Immature natural killer cell (primary cell): ENCODE measurements around the gene TMEM171. TPM values are rescaled to one million over a fixed set of nuclear protein-coding genes. Genes with fewer than 3 reads are reported as not detected.

Experiments used
- DNase-seq, 3 donors: peaks; one replicate each; pipeline ENCODE4 v3.0.0; 2022; ENCODE audit warnings: mixed read lengths in 1 of 3
- H3K27ac Mint-ChIP-seq, 6 donors: one replicate each; pipeline ENCODE4 v1.8.0; 2020; ENCODE audit warnings: mixed read lengths in 6 of 6, mild to moderate bottlenecking in 5 of 6, inconsistent platforms in 4 of 6, moderate library complexity in 3 of 6
- H3K27me3 Mint-ChIP-seq, 3 donors: one replicate each; pipeline ENCODE4 v1.8.0; 2020 to 2021; ENCODE audit warnings: low read depth in 3 of 3, mild to moderate bottlenecking in 3 of 3, mixed read lengths in 3 of 3, moderate library complexity in 3 of 3, inconsistent platforms in 1 of 3
- H3K36me3 Mint-ChIP-seq, 3 donors: one replicate each; pipeline ENCODE4 v1.8.0; 2020; ENCODE audit warnings: mixed read lengths in 3 of 3, inconsistent platforms in 2 of 3, mild to moderate bottlenecking in 2 of 3
- H3K4me1 Mint-ChIP-seq, 2 donors: one replicate each; pipeline ENCODE4 v1.8.0; 2020; ENCODE audit warnings: inconsistent platforms in 2 of 2, mild to moderate bottlenecking in 2 of 2, mixed read lengths in 2 of 2, moderate library complexity in 1 of 2
- H3K4me3 Mint-ChIP-seq, 5 donors: one replicate each; pipeline ENCODE4 v1.8.0; 2020; ENCODE audit warnings: mild to moderate bottlenecking in 5 of 5, mixed read lengths in 5 of 5, inconsistent platforms in 3 of 5, moderate library complexity in 3 of 5
- H3K9me3 Mint-ChIP-seq, 6 donors: one replicate each; pipeline ENCODE4 v1.8.0; 2020; ENCODE audit warnings: mild to moderate bottlenecking in 6 of 6, mixed read lengths in 6 of 6, inconsistent platforms in 4 of 6, moderate library complexity in 3 of 6
- polyA plus RNA-seq, 3 donors: library from polyadenylated mRNA; unstranded; fragments of 300-500 nt; fragmentation: Illumina TruSeq; gene quantifications; one replicate each; pipeline ENCODE4 v1.2.3, GENCODE V29; 2021

Gene TMEM171
- 1 to 10 TPM in 2 of 3 donors, not detected in 1; 3.5 TPM for polyA plus RNA-seq

GRCh38 chr5:73120222-73121118, at the start of gene TMEM171:
Gene TMEM171 (plus strand): TSS chr5:73120575. CDS start chr5:73123374, 2,799 bp downstream.
- Mint-ChIP-seq H3K27ac (no peak within 1 kb of the TSS), H3K4me3 (peak within 1 kb of the TSS; percentile 70 to 82 (median 74)), H3K4me1 (peaks cover 40 to 48% of the 10 kb centered on the region in 2 donors), H3K36me3 (no peaks in the 10 kb centered on the region), H3K27me3 (peaks cover 10 to 25% (median 12%) of the 10 kb centered on the region in 3 donors), H3K9me3 (no peaks in the 10 kb centered on the region)
- DNase-seq: peak in 2 of 3 donors; percentile 8 to 20

GRCh38 chr5:73081093-73081492, 39.3 kb upstream of the TMEM171 start:
- no peaks in the 10 kb centered on the region for H3K9me3 Mint-ChIP-seq
- H3K36me3 Mint-ChIP-seq: peaks cover 11 to 14% (median 12%) of the 10 kb centered on the region in 3 donors
- no peak overlapping the region for H3K4me3 Mint-ChIP-seq
- no peaks in the 10 kb centered on the region for H3K4me1 Mint-ChIP-seq
- peak overlapping the region in 1 of 6 donors; percentile 34 for H3K27ac Mint-ChIP-seq
- no peak for DNase-seq
- peaks cover 0 to 2% (median 0%) of the 10 kb centered on the region in 3 donors for H3K27me3 Mint-ChIP-seq

- no peak overlapping the region for H3K27ac Mint-ChIP-seq
- H3K4me1 Mint-ChIP-seq: no peaks in the 10 kb centered on the region
- no peak for DNase-seq
- no peaks in the 10 kb centered on the region for H3K9me3 Mint-ChIP-seq
- H3K36me3 Mint-ChIP-seq: peaks cover 10 to 25% (median 11%) of the 10 kb centered on the region in 3 donors
- H3K27me3 Mint-ChIP-seq: no peaks in the 10 kb centered on the region
- no peak overlapping the region for H3K4me3 Mint-ChIP-seq
Measured at GRCh38 chr5:73088026-73088425, 32.3 kb upstream of the TMEM171 start.

- DNase-seq: no peak
- H3K4me1 Mint-ChIP-seq: peaks cover 26 to 34% of the 10 kb centered on the region in 2 donors
- H3K9me3 Mint-ChIP-seq: no peaks in the 10 kb centered on the region
- no peak overlapping the region for H3K27ac Mint-ChIP-seq
- H3K27me3 Mint-ChIP-seq: peaks cover 0 to 7% (median 2%) of the 10 kb centered on the region in 3 donors
- peaks cover 0 to 4% (median 3%) of the 10 kb centered on the region in 3 donors for H3K36me3 Mint-ChIP-seq
- H3K4me3 Mint-ChIP-seq: no peak overlapping the region
Measured at GRCh38 chr5:73093943-73094342, 26.4 kb upstream of the TMEM171 start.

- no peaks in the 10 kb centered on the region for H3K9me3 Mint-ChIP-seq
- no peak for DNase-seq
- H3K36me3 Mint-ChIP-seq: peaks cover 0 to 4% (median 3%) of the 10 kb centered on the region in 3 donors
- H3K4me1 Mint-ChIP-seq: peaks cover 26 to 34% of the 10 kb centered on the region in 2 donors
- H3K27me3 Mint-ChIP-seq: peaks cover 0 to 7% (median 2%) of the 10 kb centered on the region in 3 donors
- no peak overlapping the region for H3K4me3 Mint-ChIP-seq
- H3K27ac Mint-ChIP-seq: no peak overlapping the region
Measured at GRCh38 chr5:73094415-73094814, 26.0 kb upstream of the TMEM171 start.

GRCh38 chr5:73095564-73096238, 24.7 kb upstream of the TMEM171 start:
- H3K4me1 Mint-ChIP-seq: peaks cover 26 to 34% of the 10 kb centered on the region in 2 donors
- peak overlapping the region; percentile 64 to 73 (median 71) for H3K4me3 Mint-ChIP-seq
- no peaks in the 10 kb centered on the region for H3K9me3 Mint-ChIP-seq
- no peak for DNase-seq
- H3K27me3 Mint-ChIP-seq: peaks cover 0 to 7% (median 2%) of the 10 kb centered on the region in 3 donors
- H3K36me3 Mint-ChIP-seq: peaks cover 0 to 4% (median 3%) of the 10 kb centered on the region in 3 donors
- H3K27ac Mint-ChIP-seq: peak overlapping the region; percentile 56 to 87 (median 82)

GRCh38 chr5:73096239-73096575, 24.2 kb upstream of the TMEM171 start:
- peak; percentile 40 to 63 (median 60) for DNase-seq
- Mint-ChIP-seq H3K4me3 (peak overlapping the region; percentile 64 to 73 (median 71)), H3K27me3 (peaks cover 0 to 7% (median 2%) of the 10 kb centered on the region in 3 donors), H3K9me3 (no peaks in the 10 kb centered on the region), H3K27ac (peak overlapping the region; percentile 31 to 87 (median 80)), H3K4me1 (peaks cover 26 to 34% of the 10 kb centered on the region in 2 donors), H3K36me3 (peaks cover 0 to 4% (median 3%) of the 10 kb centered on the region in 3 donors)

- H3K27ac Mint-ChIP-seq: no peak overlapping the region
- no peak overlapping the region for H3K4me3 Mint-ChIP-seq
- DNase-seq: no peak
- H3K27me3 Mint-ChIP-seq: peaks cover 2 to 7% (median 2%) of the 10 kb centered on the region in 3 donors
- H3K36me3 Mint-ChIP-seq: peaks cover 0 to 4% (median 0%) of the 10 kb centered on the region in 3 donors
- peaks cover 26 to 34% of the 10 kb centered on the region in 2 donors for H3K4me1 Mint-ChIP-seq
- H3K9me3 Mint-ChIP-seq: no peaks in the 10 kb centered on the region
Measured at GRCh38 chr5:73097740-73098139, 22.6 kb upstream of the TMEM171 start.

- Mint-ChIP-seq H3K36me3 (peaks cover 0 to 8% (median 2%) of the 10 kb centered on the region in 3 donors), H3K4me3 (no peak overlapping the region), H3K9me3 (peaks cover 0 to 5% (median 0%) of the 10 kb centered on the region in 6 donors), H3K27me3 (peaks cover 2 to 7% (median 5%) of the 10 kb centered on the region in 3 donors), H3K4me1 (peaks cover 20 to 27% of the 10 kb centered on the region in 2 donors), H3K27ac (no peak overlapping the region)
- DNase-seq: no peak
Measured at GRCh38 chr5:73100109-73100508, 20.3 kb upstream of the TMEM171 start.

- Mint-ChIP-seq H3K27me3 (peaks cover 1 to 5% (median 5%) of the 10 kb centered on the region in 3 donors), H3K36me3 (peaks cover 0 to 8% (median 6%) of the 10 kb centered on the region in 3 donors), H3K4me3 (no peak overlapping the region), H3K9me3 (peaks cover 0 to 8% (median 0%) of the 10 kb centered on the region in 6 donors), H3K4me1 (no peaks in the 10 kb centered on the region), H3K27ac (peak overlapping the region in 1 of 6 donors; percentile 32)
- DNase-seq: no peak
Measured at GRCh38 chr5:73103870-73104299, 16.5 kb upstream of the TMEM171 start.

- no peak for DNase-seq
Measured at GRCh38 chr5:73104326-73104725, 16.0 kb upstream of the TMEM171 start.

GRCh38 chr5:73106335-73106734, 14.0 kb upstream of the TMEM171 start:
- peaks cover 0 to 12% (median 6%) of the 10 kb centered on the region in 3 donors for H3K36me3 Mint-ChIP-seq
- H3K4me3 Mint-ChIP-seq: no peak overlapping the region
- H3K4me1 Mint-ChIP-seq: no peaks in the 10 kb centered on the region
- H3K27me3 Mint-ChIP-seq: peaks cover 1 to 7% (median 5%) of the 10 kb centered on the region in 3 donors
- DNase-seq: no peak
- H3K9me3 Mint-ChIP-seq: peaks cover 0 to 13% (median 0%) of the 10 kb centered on the region in 6 donors
- no peak overlapping the region for H3K27ac Mint-ChIP-seq

More at GRCh38 chr5:73104326-73104725, 16.0 kb upstream of the TMEM171 start:
- peaks cover 0 to 12% (median 6%) of the 10 kb centered on the region in 3 donors for H3K36me3 Mint-ChIP-seq
- H3K27me3 Mint-ChIP-seq: peaks cover 1 to 5% (median 5%) of the 10 kb centered on the region in 3 donors
- peaks cover 0 to 8% (median 0%) of the 10 kb centered on the region in 6 donors for H3K9me3 Mint-ChIP-seq
- H3K4me1 Mint-ChIP-seq: no peaks in the 10 kb centered on the region
- no peak overlapping the region for H3K27ac Mint-ChIP-seq
- no peak overlapping the region for H3K4me3 Mint-ChIP-seq

- no peaks in the 10 kb centered on the region for H3K4me1 Mint-ChIP-seq
- DNase-seq: no peak
- peaks cover 4 to 12% (median 5%) of the 10 kb centered on the region in 3 donors for H3K36me3 Mint-ChIP-seq
- H3K4me3 Mint-ChIP-seq: no peak overlapping the region
- peaks cover 5 to 23% (median 6%) of the 10 kb centered on the region in 3 donors for H3K27me3 Mint-ChIP-seq
- no peak overlapping the region for H3K27ac Mint-ChIP-seq
- H3K9me3 Mint-ChIP-seq: peaks cover 0 to 8% (median 0%) of the 10 kb centered on the region in 6 donors
Measured at GRCh38 chr5:73110190-73110589, 10.2 kb upstream of the TMEM171 start.
